ENCODE results near the gene HHATL.

The HHATL gene

DNA sequence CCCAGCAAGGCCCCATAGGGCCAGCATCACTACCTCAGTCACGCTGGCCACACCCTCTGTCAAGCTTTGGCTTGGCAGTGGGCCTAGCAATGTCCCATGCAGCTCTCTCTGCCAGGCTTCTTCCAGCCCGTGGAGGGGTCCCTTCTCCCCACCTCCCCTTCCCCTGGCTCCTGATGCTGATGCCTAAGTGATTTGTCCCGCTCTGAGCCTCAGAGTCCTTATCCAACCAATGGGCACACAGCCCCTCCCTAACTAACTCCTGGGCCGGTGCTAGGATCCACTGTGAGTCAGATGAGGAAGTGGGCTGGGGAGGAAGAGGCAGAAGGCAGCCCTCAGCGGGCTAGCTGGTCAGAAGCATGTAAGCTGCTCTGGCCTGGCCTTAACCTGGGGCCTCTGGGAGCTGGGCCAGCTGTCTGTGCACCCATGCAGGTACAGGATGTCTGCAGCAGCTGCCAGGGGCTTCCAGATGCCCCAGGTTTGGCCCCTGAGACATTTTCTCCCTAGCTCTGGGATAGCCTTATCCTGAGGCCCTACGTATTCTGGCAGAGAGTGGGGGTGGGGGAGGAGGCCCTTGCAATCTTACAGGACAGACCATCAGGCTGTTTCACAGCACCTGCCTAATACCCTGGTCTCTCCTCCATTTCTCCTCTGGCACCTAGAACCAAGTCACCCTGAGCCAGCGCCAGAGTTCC, 49.8 kb downstream of the HHATL start:
- TF ChIP-seq TAF1 (IDR thresholded peaks at IDR 0.05; ENCODE audit: borderline replicate concordance, low read depth, low read length) (peak; percentile 37; the same call in 1 of the 2 replicates), POLR2AphosphoS5 (IDR thresholded peaks at IDR 0.05; ENCODE audit: low read depth, low read length) (no peak)
- peak; percentile 46 for FAIRE-seq
- DNase-seq (ENCODE audit: insufficient read length), result no peak

DNA sequence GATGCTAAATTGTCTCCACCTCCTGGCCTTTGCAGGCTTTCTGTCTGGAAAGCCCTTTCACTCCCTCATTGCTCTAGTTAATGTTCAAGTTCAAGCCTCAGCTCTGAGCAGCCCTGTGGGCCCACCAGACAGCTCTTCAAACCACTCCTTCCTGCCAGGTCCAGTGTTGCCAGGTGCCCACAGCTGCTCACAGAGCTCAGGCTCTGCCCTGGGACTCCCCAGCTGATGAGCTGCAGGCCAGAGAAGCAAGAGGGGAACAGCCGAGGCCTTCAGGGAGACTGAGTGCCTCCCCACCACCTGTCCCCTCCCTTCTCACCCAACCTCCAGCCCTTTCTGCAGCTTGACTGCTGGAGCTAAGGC, 50.4 kb downstream of the HHATL start:
- DNase-seq (ENCODE audit: insufficient read length) (no peak), FAIRE-seq (no peak)
- TF ChIP-seq POLR2A (IDR thresholded peaks at IDR 0.05; ENCODE audit: low read depth, low read length), result no peak
- TF ChIP-seq TAF1 (IDR thresholded peaks at IDR 0.05; ENCODE audit: borderline replicate concordance, low read depth, low read length), result no peak
- no peak for TF ChIP-seq POLR2AphosphoS5 (IDR thresholded peaks at IDR 0.05; ENCODE audit: low read depth, low read length)

DNA sequence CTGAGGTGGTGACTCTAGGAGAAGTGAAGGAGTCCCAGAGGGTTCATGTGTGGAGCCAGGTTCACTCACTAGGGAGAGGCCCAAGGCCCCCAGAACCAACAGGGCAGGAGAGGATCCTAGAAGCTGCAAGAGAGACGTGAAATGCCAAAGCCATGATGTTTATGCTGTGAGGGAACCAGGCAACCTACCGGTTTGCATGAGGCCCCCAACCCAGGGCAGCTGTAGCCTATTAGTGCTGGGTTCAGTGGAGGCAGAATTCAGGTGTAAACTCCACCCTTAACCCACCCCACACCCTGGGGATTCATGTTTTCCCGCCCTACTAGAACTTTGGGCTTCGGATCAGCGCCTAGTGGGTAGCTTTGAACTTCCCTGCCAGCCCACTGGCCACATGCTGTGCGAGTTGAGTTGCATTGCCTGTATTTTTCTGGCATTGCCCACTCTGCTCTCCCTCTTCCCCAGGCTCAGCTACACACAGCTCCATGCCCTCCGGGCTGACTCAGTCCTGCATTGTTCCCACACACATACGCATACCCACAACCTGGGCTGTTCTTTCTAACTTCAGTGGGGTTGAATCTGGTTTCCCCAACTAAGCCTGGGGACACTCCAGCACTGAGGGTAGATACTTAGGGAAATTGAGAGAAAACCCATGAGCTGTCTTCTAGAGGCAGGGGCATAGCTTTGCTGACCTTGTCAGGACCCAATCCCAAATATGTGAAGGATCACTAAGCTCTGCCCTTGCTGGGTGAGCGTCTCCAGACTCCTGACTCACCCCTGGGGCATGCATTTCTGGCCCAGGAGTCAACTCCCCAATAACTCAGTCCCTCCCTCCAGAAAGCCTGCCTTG, 51.1 kb downstream of the HHATL start:
- no peak for TF ChIP-seq TAF1 (IDR thresholded peaks at IDR 0.05; ENCODE audit: borderline replicate concordance, low read depth, low read length)
- no peak for TF ChIP-seq POLR2A (IDR thresholded peaks at IDR 0.05; ENCODE audit: low read depth, low read length)
- no peak for TF ChIP-seq POLR2AphosphoS5 (IDR thresholded peaks at IDR 0.05; ENCODE audit: low read depth, low read length)
- DNase-seq (ENCODE audit: insufficient read length) (no peak), FAIRE-seq (no peak)

DNA sequence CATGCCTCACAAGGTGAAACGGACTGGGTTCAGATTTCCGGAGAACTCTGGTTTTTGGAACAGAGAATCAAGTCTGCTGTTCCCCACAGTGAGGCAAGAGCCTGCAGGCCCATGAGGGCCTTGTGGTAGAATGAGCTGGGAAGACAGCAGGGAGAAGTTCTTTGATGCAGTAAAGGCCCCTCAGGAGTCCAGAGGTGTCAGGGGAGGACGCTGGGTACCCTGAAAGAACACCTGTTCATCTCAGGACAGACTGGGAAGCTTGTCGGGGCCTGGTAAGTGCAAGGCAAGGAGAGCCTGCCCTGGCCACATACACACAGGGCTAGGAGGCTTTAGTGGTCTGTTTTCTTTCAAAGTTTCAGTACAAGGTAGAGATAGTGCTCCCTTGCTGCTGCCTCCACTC, 52.8 kb downstream of the HHATL start:
- TF ChIP-seq POLR2AphosphoS5 (IDR thresholded peaks at IDR 0.05; ENCODE audit: low read depth, low read length) (no peak; the same call in 1 of the 2 replicates), POLR2A (IDR thresholded peaks at IDR 0.05; ENCODE audit: low read depth, low read length) (no peak), TAF1 (IDR thresholded peaks at IDR 0.05; ENCODE audit: borderline replicate concordance, low read depth, low read length) (no peak)
- no peak for DNase-seq (ENCODE audit: insufficient read length)
- FAIRE-seq, result no peak

DNA sequence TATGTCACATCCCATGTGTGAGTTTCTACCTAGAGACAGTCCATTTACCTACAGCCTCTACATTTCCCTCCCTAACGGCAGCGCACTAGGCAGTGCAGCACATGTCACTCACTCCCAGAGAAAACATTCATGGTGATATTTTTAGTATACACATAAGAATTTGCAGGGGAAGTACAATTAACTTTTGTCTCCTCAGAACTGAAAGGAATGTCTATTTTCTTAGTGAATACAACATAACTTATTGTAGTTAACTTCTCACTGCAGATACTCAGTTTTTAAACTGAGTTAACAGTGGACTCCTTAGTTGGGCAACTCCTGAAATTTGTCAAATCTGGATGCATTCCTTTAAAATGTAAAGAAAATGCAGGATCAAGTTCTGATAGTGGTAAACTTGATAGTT, 53.6 kb downstream of the HHATL start:
- DNase-seq (ENCODE audit: insufficient read length) (no peak), FAIRE-seq (no peak)
- no peak for TF ChIP-seq POLR2AphosphoS5 (IDR thresholded peaks at IDR 0.05; ENCODE audit: low read depth, low read length)
- TF ChIP-seq POLR2A (IDR thresholded peaks at IDR 0.05; ENCODE audit: low read depth, low read length), result no peak
- no peak for TF ChIP-seq TAF1 (IDR thresholded peaks at IDR 0.05; ENCODE audit: borderline replicate concordance, low read depth, low read length)

DNA sequence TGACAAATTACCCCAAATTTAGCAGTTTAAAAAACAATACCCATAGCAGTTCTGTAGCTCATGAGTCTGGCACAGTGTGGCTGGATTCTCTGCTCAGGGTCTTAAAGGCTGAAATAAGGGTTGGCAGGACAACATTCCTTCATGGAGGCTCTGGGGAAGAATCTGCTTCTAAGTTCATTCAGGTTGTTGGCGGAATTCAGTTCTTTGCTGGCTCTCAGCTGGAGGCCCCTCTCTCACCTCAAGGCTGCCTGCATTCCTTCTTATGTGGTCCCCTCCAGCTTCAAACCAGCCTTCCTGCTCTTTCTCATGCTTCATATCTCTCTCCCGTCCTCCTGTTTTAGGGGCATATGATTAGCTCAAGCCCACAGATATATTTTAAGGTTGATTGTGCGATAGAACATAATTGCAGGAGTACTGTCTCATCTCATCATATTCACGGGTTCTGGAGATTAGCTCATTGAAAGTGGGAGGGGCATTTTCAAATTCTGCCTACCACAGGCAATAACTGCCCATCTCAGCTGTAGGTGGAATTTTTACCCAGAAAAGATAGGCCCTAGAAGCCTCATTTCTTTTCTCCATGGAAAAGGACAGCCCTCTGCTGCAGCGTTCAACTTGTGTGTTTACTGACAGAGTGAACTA, 54.7 kb downstream of the HHATL start:
- no peak for DNase-seq (ENCODE audit: insufficient read length)
- no peak for TF ChIP-seq POLR2AphosphoS5 (IDR thresholded peaks at IDR 0.05; ENCODE audit: low read depth, low read length)
- TF ChIP-seq POLR2A (IDR thresholded peaks at IDR 0.05; ENCODE audit: low read depth, low read length), result no peak
- TF ChIP-seq TAF1 (IDR thresholded peaks at IDR 0.05; ENCODE audit: borderline replicate concordance, low read depth, low read length), result no peak
- no peak for FAIRE-seq
